SK-N-SH (cell line): ENCODE results near the gene NANOGP8. TPM values are rescaled to one million over a fixed set of nuclear protein-coding genes. Genes with fewer than 3 reads are reported as not detected.

ENCODE experiments used
- CTCF ChIA-PET: fragments of 300-600, 350-600 bp; formaldehyde crosslinking; extraction: SDS; loops from one replicate; lab custom pipeline; 2021; lab: Yijun Ruan, JAX
- POLR2A ChIA-PET: fragments of 350-600 bp; sonication (Branson Sonifier 250); formaldehyde crosslinking; extraction: SDS; loops from one replicate; lab custom pipeline; 2020; ENCODE audit warnings: antibody characterized with exemption, inconsistent platforms; lab: Yijun Ruan, JAX
- DNase-seq: peaks from one replicate; pipeline ENCODE4 v3.0.0; 2012
- H2AFZ ChIP-seq: fragments of 200-600 bp; sonication (generic); 2 replicates; pipeline ENCODE4 v1.8.1; 2016; ENCODE audit warnings: antibody characterized with exemption, mild to moderate bottlenecking, low read depth
- H3F3A ChIP-seq: fragments of 200-600 bp; sonication (generic); replicated peaks from 2 replicates; pipeline ENCODE3; 2016; ENCODE audit warnings: antibody characterized with exemption, mild to moderate bottlenecking; ENCODE audit not compliant: insufficient read depth
- H3K27ac ChIP-seq, 2 experiments: fragments of 200-500 bp in 1 of 2; fragments of 200-600 bp in 1 of 2; sonication (Bioruptor generic) in 1 of 2; sonication (generic), shearing (Covaris generic) in 1 of 2; 2 replicates each; pipeline versions ENCODE4 v1.5.1 to v1.6.1; 2014 to 2016; ENCODE audit warnings: low read depth in 2 of 2, inconsistent platforms in 1 of 2, low read length in 1 of 2, mild to moderate bottlenecking in 1 of 2, mixed read lengths in 1 of 2
- H3K27me3 ChIP-seq: fragments of 200-600 bp; sonication (generic), shearing (Covaris generic); 2 replicates; pipeline ENCODE4 v1.6.1; 2016; ENCODE audit warnings: mixed run types; ENCODE audit not compliant: insufficient read depth
- H3K36me3 ChIP-seq, 2 experiments: fragments of 200-500 bp in 1 of 2; fragments of 200-600 bp in 1 of 2; sonication (Bioruptor generic) in 1 of 2; sonication (generic) in 1 of 2; replicated peaks in 1 of 2; 2 replicates each; pipeline versions ENCODE3 to v1.5.1; 2014 to 2016; ENCODE audit warnings: low read length in 1 of 2, mild to moderate bottlenecking in 1 of 2; ENCODE audit not compliant: insufficient read depth in 2 of 2, control insufficient read depth in 1 of 2
- H3K4me1 ChIP-seq, 2 experiments: fragments of 200-500 bp in 1 of 2; fragments of 200-600 bp in 1 of 2; sonication (Bioruptor generic) in 1 of 2; sonication (generic), shearing (Covaris generic) in 1 of 2; 2 replicates each; pipeline versions ENCODE4 v1.5.1 to v1.6.1; 2014 to 2016; ENCODE audit warnings: low read depth in 1 of 2, low read length in 1 of 2, mixed run types in 1 of 2; ENCODE audit not compliant: insufficient read depth in 2 of 2, control insufficient read depth in 1 of 2
- H3K4me2 ChIP-seq: fragments of 200-600 bp; sonication (generic), shearing (Covaris generic); 2 replicates; pipeline ENCODE4 v1.6.1; 2017; ENCODE audit warnings: mixed run types
- H3K4me3 ChIP-seq, 2 experiments: fragments of 200-500 bp in 1 of 2; fragments of 200-600 bp in 1 of 2; sonication (Bioruptor generic) in 1 of 2; sonication (generic), shearing (Covaris generic) in 1 of 2; 2 replicates each; pipeline versions ENCODE4 v1.5.1 to v1.8.1; 2014 to 2016; ENCODE audit warnings: low read depth in 2 of 2, inconsistent platforms in 1 of 2, low read length in 1 of 2, mild to moderate bottlenecking in 1 of 2, mixed read lengths in 1 of 2, moderate library complexity in 1 of 2
- H3K79me2 ChIP-seq: fragments of 200-600 bp; sonication (generic); 2 replicates; pipeline ENCODE4 v1.8.1; 2017; ENCODE audit warnings: mild to moderate bottlenecking; ENCODE audit not compliant: insufficient read depth
- H3K9ac ChIP-seq: fragments of 200-600 bp; sonication (generic); 2 replicates; pipeline ENCODE4 v1.6.1; 2017; ENCODE audit warnings: mixed run types
- H3K9me2 ChIP-seq: fragments of 200-600 bp; sonication (generic); 2 replicates; pipeline ENCODE4 v1.6.1; 2017; ENCODE audit warnings: mixed run types
- H3K9me3 ChIP-seq: fragments of 200-600 bp; sonication (generic); 2 replicates; pipeline ENCODE4 v1.6.1; 2017; ENCODE audit warnings: mixed run types, mild to moderate bottlenecking, moderate library complexity
- H4K20me1 ChIP-seq: fragments of 200-600 bp; sonication (generic); 2 replicates; pipeline ENCODE4 v1.6.1; 2017; ENCODE audit warnings: mild to moderate bottlenecking, mixed run types; ENCODE audit not compliant: insufficient read depth
- FOSL2 ChIP-seq: IDR thresholded peaks from 2 replicates; pipeline ENCODE4 v1.4.0; 2012; ENCODE audit warnings: low read depth, mild to moderate bottlenecking, moderate library complexity, borderline replicate concordance
- GATA2 ChIP-seq: sonication (generic); formaldehyde crosslinking; IDR thresholded peaks from 2 replicates; pipeline ENCODE4 v1.5.0; 2020; ENCODE audit warnings: mild to moderate bottlenecking, missing genetic modification reagents
- SMC3 ChIP-seq: IDR thresholded peaks from 2 replicates; pipeline ENCODE4 v1.6.1; 2012; ENCODE audit warnings: low read depth, low read length, improper control_type of control experiment
- TAF1 ChIP-seq: IDR thresholded peaks from 2 replicates; pipeline ENCODE4 v1.6.1; 2012; ENCODE audit warnings: low read depth, mild to moderate bottlenecking, low read length, moderate library complexity, borderline replicate concordance
- USF2 ChIP-seq: fragments of 150-350 bp; IDR thresholded peaks from 2 replicates; pipeline ENCODE4 v1.6.1; 2017; ENCODE audit warnings: antibody characterized with exemption, low read length, low read depth, borderline replicate concordance
- ZBTB33 ChIP-seq: IDR thresholded peaks from 2 replicates; pipeline ENCODE4 v1.4.0; 2012; ENCODE audit warnings: low read depth, borderline replicate concordance
- WGBS: methylation state at CpG from one replicate; pipeline ENCODE4 v1.1.6; 2017; ENCODE audit warnings: low lambda C conversion rate; 5-methylcytosine and 5-hydroxymethylcytosine counted together
- polyA plus RNA-seq, 3 experiments: library from polyadenylated mRNA; depleted of rRNA; stranded (reverse); fragments of >200 nt; gene quantifications; 2 replicates each; pipeline ENCODE4 v1.2.3, GENCODE V29; 2012

NANOGP8 gene
- polyA plus RNA-seq, 1 of the 3 experiments (the other 2 are of a cell fraction) = not detected

- Histone ChIP-seq H3K36me3 (no peaks in the 10 kb centered on the region), H3K9me3 (no peaks in the 10 kb centered on the region), H3K27me3 (no peaks in the 10 kb centered on the region), H3K27ac (no peak overlapping the region), H3K4me2 (no peak overlapping the region), H3K4me1 (no peaks in the 10 kb centered on the region), H3K4me3 (no peak overlapping the region), H3K9me2 (no peaks in the 10 kb centered on the region), H2AFZ (no peak overlapping the region), H3K79me2 (no peaks in the 10 kb centered on the region), H3K9ac (no peak overlapping the region), H4K20me1 (no peaks in the 10 kb centered on the region), H3F3A (no peaks in the 10 kb centered on the region)
- TF ChIP-seq ZBTB33 (no peak), USF2 (no peak)
- CTCF ChIA-PET = interaction anchor here (1.5 kb wide), 1 partner anchor 336 kb away, joined by 4 read pairs; no protein-coding TSS in a partner anchor
- POLR2A ChIA-PET = no interaction called here
- no peak for DNase-seq
Measured at GRCh38 chr15:35108453-35108852, 23.4 kb upstream of the NANOGP8 start.

GRCh38 chr15:35107561-35107960 is 22.5 kb upstream of the NANOGP8 start:
- no peak overlapping the region for H3K9ac ChIP-seq
- H3K9me3 ChIP-seq = no peaks in the 10 kb centered on the region
- H3K79me2 ChIP-seq = no peaks in the 10 kb centered on the region
- no peak overlapping the region for H2AFZ ChIP-seq
- no peak for DNase-seq
- no peak overlapping the region for H3K4me3 ChIP-seq
- POLR2A ChIA-PET = no interaction called here
- no peaks in the 10 kb centered on the region for H3K36me3 ChIP-seq
- no peaks in the 10 kb centered on the region for H3K9me2 ChIP-seq
- no peaks in the 10 kb centered on the region for H4K20me1 ChIP-seq
- H3F3A ChIP-seq = no peaks in the 10 kb centered on the region
- CTCF ChIA-PET = no interaction called here
- no peak for TF ChIP-seq SMC3
- no peak for TF ChIP-seq ZBTB33
- no peak for TF ChIP-seq GATA2 (CRISPR knock-in tag)
- TF ChIP-seq TAF1 = no peak
- TF ChIP-seq FOSL2 = no peak
- H3K4me2 ChIP-seq = no peak overlapping the region
- no peaks in the 10 kb centered on the region; a peak in 1 of 4 replicates for H3K4me1 ChIP-seq
- WGBS = 74% methylated on average over 5 of the region's 5 CpGs
- H3K27me3 ChIP-seq = no peaks in the 10 kb centered on the region
- H3K27ac ChIP-seq = no peak overlapping the region
